Measurements from ENCODE around the gene TMEM74B.

Gene TMEM74B

GRCh38 chr20:1160991-1161390 lies 23.8 kb downstream of the TMEM74B start:
- Histone ChIP-seq H3K4me1 (no peaks in the 10 kb centered on the region), H3K27me3 (no peaks in the 10 kb centered on the region), H3K36me3 (no peaks in the 10 kb centered on the region; the same call in 1 of the 2 replicates), H3K9me3 (no peaks in the 10 kb centered on the region), H3K4me3 (ENCODE audit: low read depth, low read length) (no peak overlapping the region)
- no peak for DNase-seq
- TF ChIP-seq, protein P1, sequence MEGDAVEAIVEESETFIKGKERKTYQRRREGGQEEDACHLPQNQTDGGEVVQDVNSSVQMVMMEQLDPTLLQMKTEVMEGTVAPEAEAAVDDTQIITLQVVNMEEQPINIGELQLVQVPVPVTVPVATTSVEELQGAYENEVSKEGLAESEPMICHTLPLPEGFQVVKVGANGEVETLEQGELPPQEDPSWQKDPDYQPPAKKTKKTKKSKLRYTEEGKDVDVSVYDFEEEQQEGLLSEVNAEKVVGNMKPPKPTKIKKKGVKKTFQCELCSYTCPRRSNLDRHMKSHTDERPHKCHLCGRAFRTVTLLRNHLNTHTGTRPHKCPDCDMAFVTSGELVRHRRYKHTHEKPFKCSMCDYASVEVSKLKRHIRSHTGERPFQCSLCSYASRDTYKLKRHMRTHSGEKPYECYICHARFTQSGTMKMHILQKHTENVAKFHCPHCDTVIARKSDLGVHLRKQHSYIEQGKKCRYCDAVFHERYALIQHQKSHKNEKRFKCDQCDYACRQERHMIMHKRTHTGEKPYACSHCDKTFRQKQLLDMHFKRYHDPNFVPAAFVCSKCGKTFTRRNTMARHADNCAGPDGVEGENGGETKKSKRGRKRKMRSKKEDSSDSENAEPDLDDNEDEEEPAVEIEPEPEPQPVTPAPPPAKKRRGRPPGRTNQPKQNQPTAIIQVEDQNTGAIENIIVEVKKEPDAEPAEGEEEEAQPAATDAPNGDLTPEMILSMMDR (IDR thresholded peaks at IDR 0.05; ENCODE audit: low read depth, low read length): no peak

DNA sequence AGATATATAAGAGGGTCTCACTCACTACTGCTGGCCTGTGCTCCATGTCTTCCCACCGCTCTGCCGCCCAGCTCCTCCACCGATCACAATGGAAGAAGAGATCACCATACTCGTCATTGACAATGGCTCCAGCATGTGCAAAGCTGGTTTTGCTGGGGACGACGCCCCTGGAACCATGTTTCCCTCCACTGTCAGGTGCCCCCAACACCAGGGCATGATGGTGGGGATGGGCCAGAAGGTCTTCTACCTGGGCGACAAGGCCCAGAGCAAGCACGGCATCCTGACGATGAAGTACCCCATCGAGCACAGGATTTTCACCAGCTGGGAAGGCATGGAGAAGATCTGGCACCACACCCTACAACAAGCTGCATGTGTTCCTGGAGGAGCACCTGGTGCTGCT lies 24.3 kb downstream of the TMEM74B start:
- H3K36me3 ChIP-seq: no peaks in the 10 kb centered on the region; the same call in 1 of the 2 replicates
- no peaks in the 10 kb centered on the region for H3K4me1 ChIP-seq
- no peaks in the 10 kb centered on the region for H3K9me3 ChIP-seq
- no peaks in the 10 kb centered on the region for H3K27me3 ChIP-seq
- TF ChIP-seq, protein P1 (IDR thresholded peaks at IDR 0.05; ENCODE audit: low read depth, low read length): no peak
- no peak overlapping the region for H3K4me3 ChIP-seq (ENCODE audit: low read depth, low read length)
- DNase-seq: no peak

DNA sequence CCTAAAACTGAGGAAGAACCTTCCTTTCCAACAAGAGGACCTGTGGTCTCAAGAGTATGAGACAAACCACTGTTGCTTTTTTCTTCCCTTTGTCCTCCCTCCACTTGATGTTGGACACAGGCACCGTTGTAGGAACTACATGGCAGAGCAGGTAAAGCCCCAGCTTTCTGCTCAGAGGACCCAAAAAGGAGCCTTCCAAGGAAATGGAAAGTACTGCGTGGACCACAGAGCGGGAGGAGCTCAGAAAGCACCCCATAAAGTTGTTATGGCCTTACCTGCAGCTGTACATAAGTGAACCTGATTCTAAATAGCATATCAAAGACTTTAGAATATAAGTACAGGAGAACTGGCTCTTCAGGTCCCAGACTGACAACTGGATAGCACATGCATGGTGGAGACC lies 29.4 kb downstream of the TMEM74B start:
- H3K27me3 ChIP-seq: no peaks in the 10 kb centered on the region
- TF ChIP-seq, protein P1 (IDR thresholded peaks at IDR 0.05; ENCODE audit: low read depth, low read length): no peak
- H3K4me1 ChIP-seq: no peaks in the 10 kb centered on the region
- no peak overlapping the region for H3K4me3 ChIP-seq (ENCODE audit: low read depth, low read length)
- no peak for DNase-seq
- H3K9me3 ChIP-seq: no peaks in the 10 kb centered on the region
- H3K36me3 ChIP-seq: no peaks in the 10 kb centered on the region

- no peak for DNase-seq
- Histone ChIP-seq H3K4me3 (ENCODE audit: low read depth, low read length) (no peak overlapping the region), H3K4me1 (no peaks in the 10 kb centered on the region), H3K36me3 (no peaks in the 10 kb centered on the region), H3K9me3 (no peaks in the 10 kb centered on the region), H3K27me3 (no peaks in the 10 kb centered on the region)
- TF ChIP-seq, protein P1 (IDR thresholded peaks at IDR 0.05; ENCODE audit: low read depth, low read length): no peak
Observed at GRCh38 chr20:1154691-1155090, 30.1 kb downstream of the TMEM74B start.

DNA sequence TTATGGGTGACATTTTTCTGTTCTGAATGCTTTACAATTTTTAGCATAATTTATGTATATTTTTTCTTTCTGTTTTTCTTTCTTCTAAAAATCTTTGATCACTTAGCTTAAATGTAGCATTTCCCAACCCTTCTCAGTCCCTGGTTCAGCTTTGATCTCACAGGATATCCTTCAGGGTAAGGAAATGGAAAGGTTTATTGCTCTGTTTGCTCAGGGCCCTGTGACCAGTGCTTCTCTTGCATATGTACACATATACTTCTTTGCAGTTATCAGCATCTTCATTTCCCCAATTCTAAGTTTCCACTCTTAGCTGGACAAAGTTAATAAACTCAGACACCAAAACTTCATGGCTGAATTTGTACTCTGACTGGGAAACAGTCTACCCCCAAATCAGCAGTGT lies 30.6 kb downstream of the TMEM74B start:
- no peaks in the 10 kb centered on the region for H3K36me3 ChIP-seq
- no peak for DNase-seq

GRCh38 chr20:1150968-1151367 lies 33.8 kb downstream of the TMEM74B start:
- no peaks in the 10 kb centered on the region for H3K36me3 ChIP-seq

More for the DNA sequence above, 30.6 kb downstream of the TMEM74B start:
- H3K9me3 ChIP-seq: no peaks in the 10 kb centered on the region
- TF ChIP-seq, protein P1 (IDR thresholded peaks at IDR 0.05; ENCODE audit: low read depth, low read length): no peak
- no peaks in the 10 kb centered on the region for H3K4me1 ChIP-seq
- H3K4me3 ChIP-seq (ENCODE audit: low read depth, low read length): no peak overlapping the region
- no peaks in the 10 kb centered on the region for H3K27me3 ChIP-seq

More at GRCh38 chr20:1150968-1151367, 33.8 kb downstream of the TMEM74B start:
- Histone ChIP-seq H3K27me3 (no peaks in the 10 kb centered on the region), H3K4me1 (no peaks in the 10 kb centered on the region), H3K9me3 (no peaks in the 10 kb centered on the region), H3K4me3 (ENCODE audit: low read depth, low read length) (no peak overlapping the region)
- TF ChIP-seq, protein P1 (IDR thresholded peaks at IDR 0.05; ENCODE audit: low read depth, low read length): no peak
- no peak for DNase-seq

Measured in BE2C (cell line).